Fibroblast of mammary gland (primary cell): Measurements from ENCODE around the gene CRYZ.
"Not testable (repeated sequence)": the region's sequence is repeated elsewhere in the genome, so short reads cannot be mapped to it uniquely, and the experiment has no call there.

Experiments used
- DNase-seq: peaks from one replicate; pipeline ENCODE4 v3.0.0-alpha.2; 2010; ENCODE audit warnings: low read depth
- H3K4me3 ChIP-seq: 2 replicates; pipeline ENCODE4 v1.5.1; 2011; ENCODE audit warnings: low read depth, mild to moderate bottlenecking, low read length, moderate library complexity; ENCODE audit not compliant: control insufficient read depth
- CTCF ChIP-seq: conservative IDR thresholded peaks from 2 replicates; pipeline ENCODE4 v1.5.1; 2011; ENCODE audit warnings: low read depth, low read length, inconsistent platforms; ENCODE audit not compliant: control insufficient read depth, insufficient read depth

CRYZ gene

GRCh38 chr1:74674278-74675048 lies 58.4 kb downstream of the CRYZ start:
- H3K4me3 ChIP-seq = no peak overlapping the region
- DNase-seq = no peak
- TF ChIP-seq CTCF = no peak

- peak; percentile 26 for DNase-seq
- peak within 1 kb of the TSS; percentile 27 for H3K4me3 ChIP-seq
- TF ChIP-seq CTCF = no peak
Measured at GRCh38 chr1:74673351-74674111, 59.3 kb downstream of the CRYZ start, which contains the start of gene ERICH3. TSS of gene ERICH3 (minus strand) at chr1:74673792. CDS start at chr1:74673519, 273 bp downstream.

GRCh38 chr1:74670866-74671265 lies 62.0 kb downstream of the CRYZ start:
- H3K4me3 ChIP-seq, DNase-seq: not testable (repeated sequence)
